Heart left ventricle (tissue), 16 donors: ENCODE measurements around the gene MRC2. TPM values are rescaled to one million over a fixed set of nuclear protein-coding genes. Genes with fewer than 3 reads are reported as not detected.

Experiments used
- ATAC-seq, 4 donors: fragments of 200-7000 bp; cut with Tn5 transposase; one replicate each; pipeline ENCODE4 v1.9.1; 2020 to 2022; ENCODE audit warnings: moderate library complexity in 4 of 4, mild to moderate bottlenecking in 3 of 4, moderate number of reproducible peaks in 1 of 4
- DNase-seq, 5 donors: peaks; one replicate each; pipeline ENCODE4 v3.0.0-alpha.2; 2020
- H3K27ac ChIP-seq, 12 donors: fragments of 200-600 bp; sonication (generic) in 4 of 12; one replicate each; pipeline versions ENCODE4 v1.5.0 to v1.8.0; 2016 to 2022; ENCODE audit warnings: mild to moderate bottlenecking in 2 of 12
- H3K27me3 ChIP-seq, 9 donors: fragments of 200-600 bp; sonication (generic) in 2 of 9; one replicate each; pipeline versions ENCODE4 v1.5.1 to v1.8.0; 2016 to 2022; ENCODE audit warnings: mild to moderate bottlenecking in 3 of 9
- H3K36me3 ChIP-seq, 9 donors: fragments of 200-600 bp; sonication (generic) in 2 of 9; one replicate each; pipeline versions ENCODE4 v1.5.0 to v1.8.0; 2018 to 2022; ENCODE audit warnings: mild to moderate bottlenecking in 2 of 9
- H3K4me1 ChIP-seq, 12 donors: fragments of 200-600 bp; sonication (generic) in 4 of 12; one replicate each; pipeline versions ENCODE4 v1.5.0 to v1.8.0; 2016 to 2022; ENCODE audit warnings: mild to moderate bottlenecking in 3 of 12
- H3K4me3 ChIP-seq, 12 donors: fragments of 200-600 bp; sonication (generic) in 4 of 12; one replicate each; pipeline versions ENCODE4 v1.5.0 to v1.8.0; 2017 to 2022; ENCODE audit warnings: mild to moderate bottlenecking in 9 of 12, moderate library complexity in 4 of 12
- H3K9me3 ChIP-seq, 12 donors: fragments of 200-600 bp; sonication (generic) in 4 of 12; one replicate each; pipeline versions ENCODE4 v1.5.0 to v1.8.0; 2016 to 2022; ENCODE audit warnings: mild to moderate bottlenecking in 1 of 12
- CTCF ChIP-seq, 12 donors: fragments of 200-600 bp; sonication (generic) in 4 of 12; IDR thresholded peaks; one replicate each; pipeline versions ENCODE4 v1.5.0 to v1.8.0; 2018 to 2022; ENCODE audit warnings: antibody characterized with exemption in 12 of 12, mild to moderate bottlenecking in 5 of 12
- POLR2A ChIP-seq, 2 donors: fragments of 450-650 bp; IDR thresholded peaks; one replicate each; pipeline ENCODE4 v1.6.1; 2017; ENCODE audit warnings: antibody characterized with exemption in 2 of 2, mild to moderate bottlenecking in 2 of 2, moderate library complexity in 2 of 2
- WGBS, 4 donors: extraction: QIAGEN DNeasy Blood & Tissue Kit in 2 of 4; methylation state at CpG; one replicate each; pipeline versions ENCODE4 v1.1.5 to v1.1.7; 2013 to 2018; 5-methylcytosine and 5-hydroxymethylcytosine counted together
- intact Hi-C, 10 donors: fragments of 100-400 bp; cut with DNase I; formaldehyde crosslinking; loops; one replicate each; pipeline versions ENCODE4 v1.11.1 to v1.14.2; 2022
- polyA plus RNA-seq, 2 donors: library from polyadenylated mRNA; stranded (reverse); fragments of 200-250 nt; gene quantifications; one replicate each; pipeline ENCODE4 v1.2.3, GENCODE V29; 2013
- total RNA-seq, 9 donors: library from RNA; depleted of rRNA in 2 of 9; stranded (reverse); fragments of >200 nt in 2 of 9; fragmentation: NEBNext Ultra II Directional in 3 of 9; extraction: Animal tissue kit (Norgen Biotek cat#: 25700) in 3 of 9; gene quantifications; one replicate each; pipeline versions ENCODE4 v1.1.0 to v1.2.4, GENCODE V29; 2016 to 2023
- donor health status: ischemic (EF 13 %, LVEDD 7.1; RV severe dilation, severe dysfunction).
- donor health status: healthy with polysubstance abuse.
- donor health status: DM: no; HTN: yes; CAD: no.
- donor health status: DM: no; HTN: no; CAD: no.
- donor health status: ischemic (EF 25% LVEDD 6.9; RV normal size, moderate dysfunction).
- donor health status: ischemic (EF 25% LVEDD 5.7; RV mildly dilated, moderate dysfunction).
- donor health status: healthy.
- donor health status: DM: yes; HTN: yes; CAD: no.
- donor health status: ischemic (EF 35%, LVEDD 5.7; RV mildly dilated, moderate dysfunction).
- donor health status: nonischemic (EF 11% LVEDD 7.7; RV severe dilation, severe dysfunction).
- donor health status: DM: yes; HTN: yes; CAD: no.
- donor health status: PGD.
- donor health status: ischemic (EF 29% LVEDD 5.4; RV normal size, mild dysfunction).
- donor health status: nonischemic (EF 23%, LVEDD 6.1; RV moderate dilation, normal function).

MRC2 gene
- total and polyA plus RNA-seq, 11 donors: 13.1 to 50.8 (median 21.0) TPM

DNA sequence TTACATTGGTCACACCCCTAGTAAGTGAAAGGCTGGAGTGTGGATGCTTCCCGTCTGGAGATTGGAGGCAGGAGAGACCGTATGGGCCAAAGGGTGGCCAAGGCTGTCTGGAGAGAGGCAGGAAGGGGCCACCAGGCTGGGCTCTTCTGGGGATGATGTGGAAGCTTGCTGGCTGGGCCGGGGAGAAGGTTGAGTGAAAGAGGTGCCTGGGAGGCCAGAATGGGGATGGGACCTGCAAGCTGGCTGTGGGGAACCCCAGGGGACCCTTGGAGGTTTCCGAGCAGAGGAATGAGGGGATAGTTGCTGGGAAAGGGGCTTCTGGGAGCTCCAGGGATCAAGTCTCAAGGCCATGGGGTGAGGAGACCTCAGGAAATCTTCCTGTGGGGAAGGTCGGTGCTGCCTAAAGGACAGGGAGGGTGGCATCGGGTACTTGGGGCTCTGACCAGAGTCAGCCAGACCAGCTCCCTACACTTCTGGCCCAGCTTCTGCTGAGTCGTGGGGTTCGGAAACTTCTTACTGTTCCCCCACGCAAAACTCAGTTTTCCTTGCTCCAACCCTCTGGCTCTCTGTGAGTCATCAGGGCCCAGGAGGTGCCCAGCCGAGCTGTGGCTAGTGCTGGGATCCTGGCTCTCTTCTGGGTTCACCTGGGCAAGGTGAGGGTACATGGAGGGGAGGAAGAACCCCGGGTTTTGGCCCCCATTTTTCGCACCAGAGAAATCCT lies 3.1 kb downstream of the MRC2 start:
- no peak for TF ChIP-seq CTCF (IDR thresholded peaks at IDR 0.05)
- no peak for TF ChIP-seq POLR2A (IDR thresholded peaks at IDR 0.05)
- DNase-seq: peak in 1 of 5 donors; percentile 17
- H3K27me3 ChIP-seq: peaks cover 0 to 31% (median 9%) of the 10 kb centered on the region in 9 donors
- intact Hi-C loops: no loop called here
- WGBS, 4 donors: 76 to 82% (median 80%) methylated on average over 12 of the region's 12 CpGs
- H3K27ac ChIP-seq: peak overlapping the region in 2 of 12 donors; percentile 9 to 92
- H3K9me3 ChIP-seq: no peaks in the 10 kb centered on the region
- ATAC-seq: no peak
- H3K36me3 ChIP-seq: no peaks in the 10 kb centered on the region
- peaks cover 0 to 37% (median 15%) of the 10 kb centered on the region in 12 donors for H3K4me1 ChIP-seq
- peak overlapping the region in 6 of 12 donors; percentile 2 to 89 (median 76) for H3K4me3 ChIP-seq

DNA sequence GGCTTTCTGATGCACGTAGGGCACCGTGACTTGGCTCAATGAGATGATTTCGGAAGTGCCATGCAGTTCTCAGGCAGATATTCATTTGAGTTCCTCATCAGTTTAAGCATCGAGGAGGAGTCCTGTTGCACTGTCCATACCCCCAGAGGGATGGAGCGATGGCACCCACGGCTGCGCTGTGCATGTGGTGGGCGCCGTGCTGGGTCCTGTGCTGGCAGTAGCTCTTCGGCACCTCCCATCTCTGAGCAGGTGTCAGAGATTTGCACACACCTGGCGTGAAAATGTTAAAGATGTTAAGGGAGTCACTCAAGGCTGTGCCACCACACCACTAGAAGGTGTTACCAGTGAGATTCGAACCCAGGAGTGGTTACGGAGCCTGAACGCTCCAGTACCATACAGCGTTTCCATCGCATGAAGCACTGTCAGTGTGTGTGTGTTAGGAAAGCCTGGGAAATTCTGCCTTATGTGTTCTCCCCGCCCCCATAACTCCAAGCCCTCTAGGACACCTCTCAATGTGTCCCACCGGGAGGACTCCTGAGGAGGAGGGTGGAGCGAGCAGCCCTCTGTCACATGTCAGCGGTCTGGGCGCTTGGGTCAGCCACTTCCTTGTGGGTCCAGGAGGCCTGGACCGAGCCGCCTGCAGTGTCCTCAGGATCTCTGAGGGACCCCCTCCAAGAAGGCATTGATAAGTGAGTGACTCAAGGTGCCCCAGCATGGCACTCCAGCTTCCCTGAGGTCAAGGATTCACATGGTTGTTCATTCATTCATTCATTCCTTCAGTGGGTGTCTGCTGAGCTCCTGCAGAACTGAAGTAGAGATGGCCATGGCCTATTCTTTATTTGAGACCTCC lies 3.8 kb downstream of the MRC2 start:
- peaks cover 0 to 30% (median 12%) of the 10 kb centered on the region in 12 donors for H3K4me1 ChIP-seq
- TF ChIP-seq POLR2A (IDR thresholded peaks at IDR 0.05) (no peak), CTCF (IDR thresholded peaks at IDR 0.05) (no peak)
- no peak for DNase-seq
- 88 to 94% (median 92%) methylated on average over 18 to 23 of the region's 23 CpGs for WGBS, 4 donors
- no peaks in the 10 kb centered on the region for H3K9me3 ChIP-seq
- no peaks in the 10 kb centered on the region for H3K36me3 ChIP-seq
- intact Hi-C loops: no loop called here
- H3K4me3 ChIP-seq: no peak overlapping the region
- peaks cover 0 to 31% (median 9%) of the 10 kb centered on the region in 9 donors for H3K27me3 ChIP-seq
- H3K27ac ChIP-seq: no peak overlapping the region
- ATAC-seq: no peak

DNA sequence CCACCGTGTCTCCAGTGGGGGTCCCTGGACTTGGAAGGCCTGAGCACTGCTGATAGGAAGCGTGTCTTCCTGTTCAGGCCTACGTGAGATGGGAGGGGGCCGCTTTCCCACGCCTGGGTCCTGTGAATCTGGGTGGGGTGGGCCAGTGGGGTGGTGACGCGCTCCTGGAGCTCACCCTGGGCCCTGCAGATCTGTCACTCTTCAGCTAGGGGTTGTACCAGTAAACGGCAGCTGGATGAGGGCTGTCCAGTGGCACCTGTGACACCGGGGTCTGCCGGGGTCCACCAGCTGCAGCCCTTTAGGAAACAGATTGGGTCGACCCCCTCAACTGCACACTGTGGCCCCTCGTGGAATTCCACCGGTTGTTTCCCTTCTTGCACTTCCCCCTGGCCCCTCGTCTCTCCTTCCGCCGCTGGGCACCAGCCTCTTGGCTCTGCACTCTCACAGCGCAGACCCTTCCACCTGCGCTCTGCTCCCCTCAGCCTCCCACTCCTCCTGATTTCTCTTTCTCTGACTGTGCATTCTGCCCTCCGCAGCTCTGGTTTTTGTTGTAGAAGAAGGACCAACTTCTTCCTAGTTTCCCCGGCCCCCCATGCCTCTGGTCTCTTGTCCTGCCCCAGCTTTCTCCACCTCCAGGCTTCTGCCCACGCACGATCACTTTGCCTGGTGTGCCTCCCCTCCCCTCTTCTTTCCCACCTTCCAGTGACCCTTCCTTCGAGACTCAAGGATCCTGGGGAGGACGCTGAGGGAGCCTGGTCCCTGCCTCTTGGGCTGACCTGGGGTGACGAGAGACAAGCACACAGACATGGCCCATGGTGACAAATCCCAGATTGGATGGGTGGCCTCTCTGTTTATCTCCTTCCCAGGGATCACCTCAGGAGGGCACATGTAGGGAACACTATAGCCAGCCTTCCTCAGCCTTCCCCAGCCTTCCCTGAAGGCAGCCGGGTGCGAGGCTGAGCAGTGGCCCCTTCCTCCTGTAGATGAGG lies 4.8 kb downstream of the MRC2 start:
- no peak for ATAC-seq
- no peak for TF ChIP-seq CTCF (IDR thresholded peaks at IDR 0.05)
- TF ChIP-seq POLR2A (IDR thresholded peaks at IDR 0.05): no peak

More for the DNA sequence above, 4.8 kb downstream of the MRC2 start:
- WGBS, 4 donors: 73 to 81% (median 77%) methylated on average over 26 to 27 of the region's 27 CpGs
- intact Hi-C loops: no loop called here
- Histone ChIP-seq H3K27me3 (peaks cover 0 to 25% (median 7%) of the 10 kb centered on the region in 9 donors), H3K4me3 (no peak overlapping the region), H3K9me3 (no peaks in the 10 kb centered on the region), H3K27ac (peak overlapping the region in 2 of 12 donors; percentile 1 to 25), H3K36me3 (peaks cover 0 to 6% (median 0%) of the 10 kb centered on the region in 9 donors), H3K4me1 (peaks cover 0 to 27% (median 5%) of the 10 kb centered on the region in 12 donors)
- no peak for DNase-seq
